Measurements from ENCODE around the gene ARHGEF16. TPM values are rescaled to one million over a fixed set of nuclear protein-coding genes. Genes with fewer than 3 reads are reported as not detected.

Gene ARHGEF16
- total RNA-seq, 1 experiment from 2014 or later = 10.1 TPM

DNA sequence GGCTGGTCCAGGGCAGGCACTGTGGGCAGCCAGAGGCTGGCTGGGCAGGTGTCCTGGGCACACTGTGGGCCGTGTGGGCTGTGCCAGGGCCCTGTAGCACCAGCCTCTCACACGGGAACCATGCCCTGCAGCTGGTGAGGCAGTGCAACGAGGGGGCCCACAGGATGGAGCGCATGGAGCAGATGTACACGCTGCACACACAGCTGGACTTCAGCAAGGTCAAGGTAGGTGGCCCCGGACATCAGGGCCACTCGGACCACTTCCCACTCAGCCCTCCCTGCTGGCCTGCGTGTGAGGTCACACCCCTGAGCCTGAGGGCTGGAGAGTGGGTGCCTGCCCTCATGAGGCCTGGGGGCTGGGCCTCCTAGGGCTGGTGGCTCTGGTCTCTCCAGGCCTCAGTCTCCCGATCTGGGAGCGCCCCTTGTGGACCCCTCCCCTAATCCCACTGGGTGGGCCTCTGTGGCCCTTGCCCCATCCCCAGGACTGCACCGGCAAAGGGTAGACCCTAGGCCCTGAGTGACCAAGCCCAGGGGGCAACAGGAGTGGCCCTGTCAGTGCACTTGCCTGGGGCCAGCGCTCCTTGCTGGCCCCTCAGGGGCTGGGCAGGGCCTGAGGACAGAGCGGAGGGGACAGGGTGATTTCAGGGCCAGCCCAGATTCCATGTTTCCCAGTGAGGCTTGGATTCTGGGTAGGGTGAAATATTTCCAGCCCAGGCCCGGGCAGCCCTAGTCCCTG, 21.5 kb downstream of the ARHGEF16 start:
- CTCF ChIA-PET = interaction anchor here (0.6 kb wide), 2 partner anchors 24 to 144 kb away, joined by 5 to 10 read pairs; no protein-coding TSS in a partner anchor
- POLR2A ChIA-PET = no interaction called here
- H3K4me3 ChIP-seq (ENCODE audit: low read depth in 2 of 2, low read length in 2 of 2) = no peak overlapping the region
- intact Hi-C loops (cut with micrococcal nuclease; ENCODE audit: unreplicated experiment) = no loop called here
- no peak for DNase-seq (ENCODE audit: low read depth, low spot score)
- in situ Hi-C loops (cut with HindIII; ENCODE audit: low pct_unique_long_range_greater_than_20kb, low sequenced_read_pairs) = no loop called here
- no peaks in the 10 kb centered on the region for H3K27me3 ChIP-seq (ENCODE audit: control insufficient read depth, insufficient read depth, low read length)
- no peak for TF ChIP-seq POLR2AphosphoS5 (IDR thresholded peaks at IDR 0.05; ENCODE audit: low read depth, low read length)
- TF ChIP-seq, protein P1, sequence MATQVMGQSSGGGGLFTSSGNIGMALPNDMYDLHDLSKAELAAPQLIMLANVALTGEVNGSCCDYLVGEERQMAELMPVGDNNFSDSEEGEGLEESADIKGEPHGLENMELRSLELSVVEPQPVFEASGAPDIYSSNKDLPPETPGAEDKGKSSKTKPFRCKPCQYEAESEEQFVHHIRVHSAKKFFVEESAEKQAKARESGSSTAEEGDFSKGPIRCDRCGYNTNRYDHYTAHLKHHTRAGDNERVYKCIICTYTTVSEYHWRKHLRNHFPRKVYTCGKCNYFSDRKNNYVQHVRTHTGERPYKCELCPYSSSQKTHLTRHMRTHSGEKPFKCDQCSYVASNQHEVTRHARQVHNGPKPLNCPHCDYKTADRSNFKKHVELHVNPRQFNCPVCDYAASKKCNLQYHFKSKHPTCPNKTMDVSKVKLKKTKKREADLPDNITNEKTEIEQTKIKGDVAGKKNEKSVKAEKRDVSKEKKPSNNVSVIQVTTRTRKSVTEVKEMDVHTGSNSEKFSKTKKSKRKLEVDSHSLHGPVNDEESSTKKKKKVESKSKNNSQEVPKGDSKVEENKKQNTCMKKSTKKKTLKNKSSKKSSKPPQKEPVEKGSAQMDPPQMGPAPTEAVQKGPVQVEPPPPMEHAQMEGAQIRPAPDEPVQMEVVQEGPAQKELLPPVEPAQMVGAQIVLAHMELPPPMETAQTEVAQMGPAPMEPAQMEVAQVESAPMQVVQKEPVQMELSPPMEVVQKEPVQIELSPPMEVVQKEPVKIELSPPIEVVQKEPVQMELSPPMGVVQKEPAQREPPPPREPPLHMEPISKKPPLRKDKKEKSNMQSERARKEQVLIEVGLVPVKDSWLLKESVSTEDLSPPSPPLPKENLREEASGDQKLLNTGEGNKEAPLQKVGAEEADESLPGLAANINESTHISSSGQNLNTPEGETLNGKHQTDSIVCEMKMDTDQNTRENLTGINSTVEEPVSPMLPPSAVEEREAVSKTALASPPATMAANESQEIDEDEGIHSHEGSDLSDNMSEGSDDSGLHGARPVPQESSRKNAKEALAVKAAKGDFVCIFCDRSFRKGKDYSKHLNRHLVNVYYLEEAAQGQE (IDR thresholded peaks at IDR 0.05; ENCODE audit: insufficient read depth in 1 of 2, low read depth in 2 of 2, low read length in 1 of 2) = no peak
- TF ChIP-seq TCF7L2 (IDR thresholded peaks at IDR 0.05; ENCODE audit: low read depth, low read length) = no peak
- no peak for TF ChIP-seq SIN3A (IDR thresholded peaks at IDR 0.05; ENCODE audit: borderline replicate concordance, insufficient read depth, low read depth, low read length)
- TF ChIP-seq, protein P2, sequence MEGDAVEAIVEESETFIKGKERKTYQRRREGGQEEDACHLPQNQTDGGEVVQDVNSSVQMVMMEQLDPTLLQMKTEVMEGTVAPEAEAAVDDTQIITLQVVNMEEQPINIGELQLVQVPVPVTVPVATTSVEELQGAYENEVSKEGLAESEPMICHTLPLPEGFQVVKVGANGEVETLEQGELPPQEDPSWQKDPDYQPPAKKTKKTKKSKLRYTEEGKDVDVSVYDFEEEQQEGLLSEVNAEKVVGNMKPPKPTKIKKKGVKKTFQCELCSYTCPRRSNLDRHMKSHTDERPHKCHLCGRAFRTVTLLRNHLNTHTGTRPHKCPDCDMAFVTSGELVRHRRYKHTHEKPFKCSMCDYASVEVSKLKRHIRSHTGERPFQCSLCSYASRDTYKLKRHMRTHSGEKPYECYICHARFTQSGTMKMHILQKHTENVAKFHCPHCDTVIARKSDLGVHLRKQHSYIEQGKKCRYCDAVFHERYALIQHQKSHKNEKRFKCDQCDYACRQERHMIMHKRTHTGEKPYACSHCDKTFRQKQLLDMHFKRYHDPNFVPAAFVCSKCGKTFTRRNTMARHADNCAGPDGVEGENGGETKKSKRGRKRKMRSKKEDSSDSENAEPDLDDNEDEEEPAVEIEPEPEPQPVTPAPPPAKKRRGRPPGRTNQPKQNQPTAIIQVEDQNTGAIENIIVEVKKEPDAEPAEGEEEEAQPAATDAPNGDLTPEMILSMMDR (IDR thresholded peaks at IDR 0.05) = no peak
- BruUV-seq (replicated peaks) = no TSS peak
- peaks cover 22% of the 10 kb centered on the region for H3K4me1 ChIP-seq (ENCODE audit: control insufficient read depth, insufficient read depth, low read length)
- ATAC-seq = 0 out of 2 replicates have a peak, but pooled peaks have one; percentile 2
- H3K9me3 ChIP-seq (ENCODE audit: control insufficient read depth, insufficient read depth, low read depth, low read length) = no peaks in the 10 kb centered on the region
- H3K36me3 ChIP-seq (ENCODE audit: control insufficient read depth, insufficient read depth, low read length) = no peaks in the 10 kb centered on the region
- H3K27ac ChIP-seq (ENCODE audit: low read length) = no peak overlapping the region

DNA sequence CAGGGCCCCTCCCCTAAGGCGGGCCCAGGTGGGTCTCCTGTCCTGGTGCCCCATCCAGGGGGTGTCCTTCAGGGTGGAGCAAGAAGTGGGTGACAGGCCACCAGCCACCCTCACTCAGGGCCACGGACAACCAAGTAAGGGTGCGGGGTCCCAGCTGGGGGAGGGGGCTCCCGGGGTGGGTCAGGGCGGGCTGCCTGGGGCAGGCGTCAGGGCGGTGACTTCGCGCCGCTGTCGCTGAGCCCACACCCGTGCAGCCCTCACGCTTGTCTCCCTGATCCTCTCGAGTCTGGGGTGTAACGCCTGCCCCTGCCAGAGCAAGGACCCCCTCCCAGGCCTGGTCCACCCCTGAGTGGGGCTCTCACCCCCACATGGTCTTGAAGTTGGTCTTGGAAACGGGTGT, 22.2 kb downstream of the ARHGEF16 start:
- TF ChIP-seq, protein P2 (IDR thresholded peaks at IDR 0.05) = no peak
- TF ChIP-seq SIN3A (IDR thresholded peaks at IDR 0.05; ENCODE audit: borderline replicate concordance, insufficient read depth, low read depth, low read length) (no peak), TCF7L2 (IDR thresholded peaks at IDR 0.05; ENCODE audit: low read depth, low read length) (no peak), POLR2AphosphoS5 (IDR thresholded peaks at IDR 0.05; ENCODE audit: low read depth, low read length) (no peak)
- TF ChIP-seq, protein P1 (IDR thresholded peaks at IDR 0.05; ENCODE audit: insufficient read depth in 1 of 2, low read depth in 2 of 2, low read length in 1 of 2) = no peak
- ChIA-PET CTCF (interaction anchor here (0.6 kb wide), 1 partner anchor 143 kb away, joined by 10 read pairs; no protein-coding TSS in a partner anchor), POLR2A (no interaction called here)
- no peaks in the 10 kb centered on the region for H3K36me3 ChIP-seq (ENCODE audit: control insufficient read depth, insufficient read depth, low read length)
- no peak overlapping the region for H3K27ac ChIP-seq (ENCODE audit: low read length)
- in situ Hi-C loops (cut with HindIII; ENCODE audit: low pct_unique_long_range_greater_than_20kb, low sequenced_read_pairs) = no loop called here
- no peak for DNase-seq (ENCODE audit: low read depth, low spot score)
- H3K9me3 ChIP-seq (ENCODE audit: control insufficient read depth, insufficient read depth, low read depth, low read length) = no peaks in the 10 kb centered on the region
- peaks cover 20% of the 10 kb centered on the region for H3K4me1 ChIP-seq (ENCODE audit: control insufficient read depth, insufficient read depth, low read length)
- no peak overlapping the region for H3K4me3 ChIP-seq (ENCODE audit: low read depth in 2 of 2, low read length in 2 of 2)
- ATAC-seq = no peak
- intact Hi-C loops (cut with micrococcal nuclease; ENCODE audit: unreplicated experiment) = no loop called here
- BruUV-seq (replicated peaks) = no TSS peak
- H3K27me3 ChIP-seq (ENCODE audit: control insufficient read depth, insufficient read depth, low read length) = no peaks in the 10 kb centered on the region
